HepG2 (cell line): Measurements from ENCODE around the gene TTBK2. TPM values are rescaled to one million over a fixed set of nuclear protein-coding genes. Genes with fewer than 3 reads are reported as not detected.

Experiments used
- ATAC-seq: fragments of 200-7000 bp; cut with Tn5 transposase; 3 replicates; pipeline ENCODE4 v1.9.1; 2020; ENCODE audit warnings: mild to moderate bottlenecking, moderate library complexity
- BruUV-seq: library from RNA; stranded (reverse); fragments of 400-500 nt; replicated peaks from 2 replicates; lab custom pipeline; 2021; lab: Mats Ljungman, UMichigan
- CTCF ChIA-PET: fragments of 300-600 bp; formaldehyde crosslinking; extraction: SDS; loops from one replicate; lab custom pipeline; 2021; ENCODE audit warnings: low total read pairs, inconsistent platforms, low intra/inter-chr PET ratio; lab: Yijun Ruan, JAX
- POLR2A ChIA-PET: fragments of 350-600 bp; sonication (Branson Sonifier 250); formaldehyde crosslinking; loops from one replicate; lab custom pipeline; 2020; ENCODE audit warnings: antibody characterized with exemption, inconsistent platforms; lab: Yijun Ruan, JAX
- DNase-seq: peaks from one replicate; pipeline ENCODE4 v3.0.0-alpha.2; 2015; ENCODE audit warnings: low spot score
- FAIRE-seq: peaks from 3 replicates; lab custom pipeline; 2011; peaks lifted over from hg19 to GRCh38; lab: Jason Lieb, UNC
- H2AFZ ChIP-seq: one replicate; pipeline ENCODE4 v1.6.1; 2011; ENCODE audit warnings: low read length, inconsistent platforms
- H3K27ac ChIP-seq: fragments of 300-600 bp; 3 replicates; pipeline ENCODE4 v1.8.0; 2011; ENCODE audit warnings: mixed run types, mild to moderate bottlenecking, mixed read lengths, low read length, inconsistent platforms; ENCODE audit not compliant: insufficient read depth; ENCODE audit errors: extremely low read length
- H3K27me3 ChIP-seq, 2 experiments: fragments of 200-600 bp in 1 of 2; 2 replicates in 1 of 2; 3 replicates in 1 of 2; pipeline versions ENCODE4 v1.6.0 to v1.8.0; 2011; ENCODE audit warnings: low read length in 2 of 2, mild to moderate bottlenecking in 2 of 2, moderate library complexity in 2 of 2, inconsistent platforms in 1 of 2; ENCODE audit not compliant: insufficient read depth in 2 of 2, control insufficient read depth in 1 of 2
- H3K36me3 ChIP-seq, 2 experiments: fragments of 200-600 bp in 1 of 2; replicated peaks in 1 of 2; 2 replicates in 1 of 2; 3 replicates in 1 of 2; pipeline versions ENCODE4 v1.5.1 to v1.8.0; 2011; ENCODE audit warnings: low read length in 2 of 2, inconsistent platforms in 1 of 2; ENCODE audit not compliant: insufficient read depth in 2 of 2, control insufficient read depth in 1 of 2
- H3K4me1 ChIP-seq: 2 replicates; pipeline ENCODE4 v1.5.1; 2012; ENCODE audit warnings: low read length, inconsistent platforms; ENCODE audit not compliant: insufficient read depth
- H3K4me2 ChIP-seq: 2 replicates; pipeline ENCODE4 v1.6.0; 2011; ENCODE audit warnings: low read depth, low read length, inconsistent platforms
- H3K4me3 ChIP-seq, 3 experiments: fragments of 200-600 bp in 1 of 3; sonication (generic), shearing (Covaris generic) in 1 of 3; replicated peaks in 1 of 3; 2 replicates each; pipeline ENCODE4 v1.5.1; 2011 to 2016; ENCODE audit warnings: low read length in 3 of 3, inconsistent platforms in 2 of 3, low read depth in 2 of 3, mild to moderate bottlenecking in 2 of 3, control low read depth in 1 of 3, mixed read lengths in 1 of 3; ENCODE audit not compliant: insufficient read depth in 1 of 3
- H3K79me2 ChIP-seq: one replicate; pipeline ENCODE4 v1.6.1; 2011; ENCODE audit warnings: low read length, inconsistent platforms; ENCODE audit not compliant: insufficient read depth
- H3K9ac ChIP-seq: 2 replicates; pipeline ENCODE4 v1.6.0; 2011; ENCODE audit warnings: mild to moderate bottlenecking, low read depth, low read length, inconsistent platforms; ENCODE audit not compliant: insufficient read depth
- H3K9me3 ChIP-seq: 2 replicates; pipeline ENCODE4 v1.5.1; 2012; ENCODE audit warnings: mild to moderate bottlenecking, low read length
- H4K20me1 ChIP-seq: 2 replicates; pipeline ENCODE4 v1.6.0; 2011; ENCODE audit warnings: inconsistent platforms, mild to moderate bottlenecking, low read length, moderate library complexity; ENCODE audit not compliant: insufficient read depth
- ADNP ChIP-seq: sonication (generic); formaldehyde crosslinking; IDR thresholded peaks from 2 replicates; pipeline ENCODE4 v1.4.0; 2020; ENCODE audit warnings: missing genetic modification reagents
- BHLHE40 ChIP-seq: IDR thresholded peaks from 2 replicates; pipeline ENCODE4 v1.6.1; 2011; ENCODE audit warnings: low read length, improper control_type of control experiment
- CTCF ChIP-seq: sonication (generic); formaldehyde crosslinking; IDR thresholded peaks from 2 replicates; pipeline ENCODE4 v1.5.0; 2020; ENCODE audit warnings: mild to moderate bottlenecking, missing genetic modification reagents, moderate library complexity
- EHMT2 ChIP-seq: fragments of 200-600 bp; sonication (generic); IDR thresholded peaks from 2 replicates; pipeline ENCODE4 v1.7.0; 2017; ENCODE audit warnings: antibody characterized with exemption, low read depth, low read length, borderline replicate concordance
- FOXK1 ChIP-seq: sonication (generic); formaldehyde crosslinking; IDR thresholded peaks from 2 replicates; pipeline ENCODE4 v1.4.0; 2020; ENCODE audit warnings: low read depth, missing genetic modification reagents, borderline replicate concordance
- FOXM1 ChIP-seq: sonication (generic); formaldehyde crosslinking; IDR thresholded peaks from 2 replicates; pipeline ENCODE4 v1.5.0; 2020; ENCODE audit warnings: missing genetic modification reagents
- HNRNPH1 ChIP-seq: fragments of 200-400 bp; formaldehyde crosslinking; optimal IDR thresholded peaks from 2 replicates; pipeline ENCODE3; 2017; ENCODE audit warnings: mild to moderate bottlenecking, low read depth, low read length
- NCOA2 ChIP-seq: sonication (generic); formaldehyde crosslinking; IDR thresholded peaks from 2 replicates; pipeline ENCODE4 v1.8.0; 2022; ENCODE audit warnings: inconsistent platforms
- NCOR1 ChIP-seq: fragments of 200-600 bp; sonication (generic); IDR thresholded peaks from 2 replicates; pipeline ENCODE4 v1.7.0; 2017; ENCODE audit warnings: antibody characterized with exemption, low read length, borderline replicate concordance
- ZBTB7A ChIP-seq: sonication (generic); formaldehyde crosslinking; IDR thresholded peaks from 2 replicates; pipeline ENCODE4 v1.8.0; 2022; ENCODE audit warnings: mild to moderate bottlenecking, missing genetic modification reagents
- ZNF280B ChIP-seq: sonication (generic); formaldehyde crosslinking; IDR thresholded peaks from 2 replicates; pipeline ENCODE4 v1.5.0; 2020; ENCODE audit warnings: missing genetic modification reagents, mild to moderate bottlenecking, borderline replicate concordance
- ZNF317 ChIP-seq: sonication (generic); formaldehyde crosslinking; IDR thresholded peaks from 2 replicates; pipeline ENCODE4 v1.5.0; 2020; ENCODE audit warnings: mild to moderate bottlenecking, missing genetic modification reagents
- ZNF501 ChIP-seq: sonication (generic); formaldehyde crosslinking; IDR thresholded peaks from 2 replicates; pipeline ENCODE4 v1.5.1; 2020; ENCODE audit warnings: mild to moderate bottlenecking, moderate library complexity, missing genetic modification reagents
- ZNF510 ChIP-seq: sonication (generic); formaldehyde crosslinking; IDR thresholded peaks from 2 replicates; pipeline ENCODE4 v1.4.0; 2020; ENCODE audit warnings: low read depth, mild to moderate bottlenecking, missing genetic modification reagents
- ZNF563 ChIP-seq: sonication (generic); formaldehyde crosslinking; IDR thresholded peaks from 2 replicates; pipeline ENCODE4 v1.8.0; 2022; ENCODE audit warnings: mild to moderate bottlenecking, moderate library complexity, missing genetic modification reagents
- WGBS: methylation state at CpG from one replicate; pipeline ENCODE4 v1.1.6; 2017; ENCODE audit warnings: low lambda C conversion rate; 5-methylcytosine and 5-hydroxymethylcytosine counted together
- in situ Hi-C: cut with HindIII; loops from 2 replicates; pipeline ENCODE4 v1.10.0; 2017; ENCODE audit warnings: low pct_unique_long_range_greater_than_20kb; ENCODE audit not compliant: extremely low pct_ligation_motif_present
- intact Hi-C: fragments of 100-400 bp; cut with micrococcal nuclease; formaldehyde crosslinking; loops from one replicate; pipeline ENCODE4 v1.10.0; 2022; ENCODE audit not compliant: unreplicated experiment
- polyA plus RNA-seq, 8 experiments: library from polyadenylated mRNA; depleted of rRNA in 3 of 8; stranded (reverse) in 7 of 8; unstranded in 1 of 8; fragments of >200 nt; fragmentation: Illumina TruSeq in 4 of 8; extraction: Trizol in 4 of 8; gene quantifications; 2 replicates each; pipeline versions ENCODE4 v1.2.1 to v1.2.3, GENCODE V29; 2011 to 2016; ENCODE audit warnings: low read depth in 4 of 8, missing spikeins in 1 of 8, mixed read lengths in 1 of 8; ENCODE audit not compliant: insufficient read depth in 1 of 8
- total RNA-seq, 5 experiments: library from RNA; depleted of rRNA; stranded (reverse); fragments of >200 nt; fragmentation: Illumina TruSeq; extraction: Trizol; gene quantifications; 2 replicates each; pipeline ENCODE4 v1.2.3, GENCODE V29; 2016; ENCODE audit warnings: low read depth in 1 of 5
- TF ChIP-seq, protein P1 (sequence below): sonication (generic); formaldehyde crosslinking; IDR thresholded peaks from 2 replicates; pipeline ENCODE4 v1.8.0; 2022; ENCODE audit warnings: missing genetic modification reagents, mild to moderate bottlenecking, moderate library complexity, borderline replicate concordance
- TF ChIP-seq, protein P2 (sequence below): sonication (generic); formaldehyde crosslinking; IDR thresholded peaks from 2 replicates; pipeline ENCODE4 v1.8.0; 2022; ENCODE audit warnings: missing genetic modification reagents, mild to moderate bottlenecking, inconsistent platforms, borderline replicate concordance

The TTBK2 gene
- total and polyA plus RNA-seq, 2 of the 13 experiments (the other 11 are each of a cell fraction or from before 2014, with no cell fraction given) = 5.1 to 7.4 TPM

GRCh38 chr15:42705336-42705735 lies 215.2 kb downstream of the TTBK2 start (continued):
- TF ChIP-seq, protein P1, sequence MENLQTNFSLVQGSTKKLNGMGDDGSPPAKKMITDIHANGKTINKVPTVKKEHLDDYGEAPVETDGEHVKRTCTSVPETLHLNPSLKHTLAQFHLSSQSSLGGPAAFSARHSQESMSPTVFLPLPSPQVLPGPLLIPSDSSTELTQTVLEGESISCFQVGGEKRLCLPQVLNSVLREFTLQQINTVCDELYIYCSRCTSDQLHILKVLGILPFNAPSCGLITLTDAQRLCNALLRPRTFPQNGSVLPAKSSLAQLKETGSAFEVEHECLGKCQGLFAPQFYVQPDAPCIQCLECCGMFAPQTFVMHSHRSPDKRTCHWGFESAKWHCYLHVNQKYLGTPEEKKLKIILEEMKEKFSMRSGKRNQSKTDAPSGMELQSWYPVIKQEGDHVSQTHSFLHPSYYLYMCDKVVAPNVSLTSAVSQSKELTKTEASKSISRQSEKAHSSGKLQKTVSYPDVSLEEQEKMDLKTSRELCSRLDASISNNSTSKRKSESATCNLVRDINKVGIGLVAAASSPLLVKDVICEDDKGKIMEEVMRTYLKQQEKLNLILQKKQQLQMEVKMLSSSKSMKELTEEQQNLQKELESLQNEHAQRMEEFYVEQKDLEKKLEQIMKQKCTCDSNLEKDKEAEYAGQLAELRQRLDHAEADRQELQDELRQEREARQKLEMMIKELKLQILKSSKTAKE = no peak
- no peak for TF ChIP-seq ADNP (CRISPR knock-in tag)
- no peak for TF ChIP-seq NCOA2 (CRISPR knock-in tag)
- TF ChIP-seq BHLHE40 = no peak
- TF ChIP-seq, protein P2, sequence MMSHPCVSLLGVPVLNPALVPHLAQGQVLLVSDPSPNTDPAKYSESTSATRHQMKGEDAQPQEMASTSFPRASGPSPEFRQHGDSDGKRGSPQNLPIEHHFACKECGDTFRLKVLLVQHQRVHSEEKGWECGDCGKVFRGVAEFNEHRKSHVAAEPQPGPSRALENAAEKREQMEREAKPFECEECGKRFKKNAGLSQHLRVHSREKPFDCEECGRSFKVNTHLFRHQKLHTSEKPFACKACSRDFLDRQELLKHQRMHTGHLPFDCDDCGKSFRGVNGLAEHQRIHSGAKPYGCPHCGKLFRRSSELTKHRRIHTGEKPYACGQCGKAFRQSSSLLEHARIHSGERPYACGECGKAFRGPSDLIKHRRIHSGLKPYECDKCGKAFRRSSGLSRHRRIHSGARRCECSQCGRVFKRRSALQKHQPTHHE (CRISPR knock-in tag) = no peak

- Histone ChIP-seq H3K9me3 (no peaks in the 10 kb centered on the region), H3K4me1 (peaks cover 17% of the 10 kb centered on the region), H3K79me2 (no peaks in the 10 kb centered on the region), H3K27ac (no peak overlapping the region), H3K36me3 (0 out of 5 replicates have a peak, but pooled peaks cover 0 to 1% of the 10 kb centered on the region in 2 experiments), H3K4me2 (no peak overlapping the region), H3K9ac (no peak overlapping the region), H4K20me1 (no peaks in the 10 kb centered on the region), H3K27me3 (no peaks in the 10 kb centered on the region), H3K4me3 (no peak overlapping the region), H2AFZ (no peak overlapping the region)
- WGBS = 25% methylated on average over 4 of the region's 4 CpGs
- DNase-seq (peak; percentile 65), FAIRE-seq (peak; percentile 89), ATAC-seq (peak; percentile 100)
- ChIA-PET POLR2A (no interaction called here), CTCF (interaction anchor here (0.8 to 1.5 kb wide), 2 partner anchors 18 to 222 kb away, joined by 5 to 15 read pairs; no protein-coding TSS in a partner anchor)
- in situ Hi-C loops (loop anchor here (25.0 kb wide), 1 partner anchor 508 kb away; the partner anchor contains the start of gene EPB42), intact Hi-C loops (loop anchor here (1.0 to 5.0 kb wide), 2 partner anchors 222 to 498 kb away; no protein-coding TSS in a partner anchor)
- BruUV-seq = no TSS peak
- no peak for TF ChIP-seq ZNF317 (CRISPR knock-in tag)
- TF ChIP-seq ZNF563 (CRISPR knock-in tag) = no peak
- no peak for TF ChIP-seq HNRNPH1
- TF ChIP-seq ZNF280B (CRISPR knock-in tag) = no peak
- TF ChIP-seq FOXK1 = 0 out of 2 replicates have a peak, but pooled peaks have one; percentile 14
- TF ChIP-seq ZBTB7A (CRISPR knock-in tag) = no peak
- peak; percentile 49 for TF ChIP-seq ZNF501 (CRISPR knock-in tag)
- no peak for TF ChIP-seq ZNF510 (CRISPR knock-in tag)
- TF ChIP-seq FOXM1 (CRISPR knock-in tag) = no peak
- peak; percentile 93 for TF ChIP-seq CTCF
- no peak for TF ChIP-seq EHMT2
- no peak for TF ChIP-seq NCOR1
These were observed 216.1 kb downstream of the TTBK2 start for GRCh38 chr15:42704492-42704926.
